ENCODE results near the gene EDN3.

The EDN3 gene

GRCh38 chr20:59316911-59317731 lies 16.7 kb downstream of the EDN3 start:
- no peak for DNase-seq (ENCODE audit: extremely low read depth, low read depth)
- TF ChIP-seq CTCF (IDR thresholded peaks at IDR 0.05; ENCODE audit: low read depth, low read length, missing control alignments), result no peak

GRCh38 chr20:59318201-59318790 lies 17.9 kb downstream of the EDN3 start:
- no peak for TF ChIP-seq CTCF (IDR thresholded peaks at IDR 0.05; ENCODE audit: low read depth, low read length, missing control alignments)
- no peak for DNase-seq (ENCODE audit: extremely low read depth, low read depth)
- H3K4me3 ChIP-seq (replicated peaks; ENCODE audit: low read depth, low read length), result no peak overlapping the region

More at GRCh38 chr20:59316911-59317731, 16.7 kb downstream of the EDN3 start:
- no peak overlapping the region for H3K4me3 ChIP-seq (replicated peaks; ENCODE audit: low read depth, low read length)

GRCh38 chr20:59318803-59319202 lies 18.4 kb downstream of the EDN3 start:
- TF ChIP-seq CTCF (IDR thresholded peaks at IDR 0.05; ENCODE audit: low read depth, low read length, missing control alignments), result no peak
- no peak for DNase-seq (ENCODE audit: extremely low read depth, low read depth)
- no peak overlapping the region for H3K4me3 ChIP-seq (replicated peaks; ENCODE audit: low read depth, low read length)

GRCh38 chr20:59320426-59320825 lies 20.0 kb downstream of the EDN3 start:
- no peak for DNase-seq (ENCODE audit: extremely low read depth, low read depth)
- TF ChIP-seq CTCF (IDR thresholded peaks at IDR 0.05; ENCODE audit: low read depth, low read length, missing control alignments), result no peak
- no peak overlapping the region for H3K4me3 ChIP-seq (replicated peaks; ENCODE audit: low read depth, low read length)

GRCh38 chr20:59320854-59321647 lies 20.6 kb downstream of the EDN3 start:
- DNase-seq (ENCODE audit: extremely low read depth, low read depth), result no peak
- TF ChIP-seq CTCF (IDR thresholded peaks at IDR 0.05; ENCODE audit: low read depth, low read length, missing control alignments), result no peak
- H3K4me3 ChIP-seq (replicated peaks; ENCODE audit: low read depth, low read length), result no peak overlapping the region

- DNase-seq (ENCODE audit: extremely low read depth, low read depth), result no peak
- no peak for TF ChIP-seq CTCF (IDR thresholded peaks at IDR 0.05; ENCODE audit: low read depth, low read length, missing control alignments)
These were observed 21.7 kb downstream of the EDN3 start for GRCh38 chr20:59322081-59322480.

More at GRCh38 chr20:59322081-59322480, 21.7 kb downstream of the EDN3 start:
- no peak overlapping the region for H3K4me3 ChIP-seq (replicated peaks; ENCODE audit: low read depth, low read length)

Measured in HFF-Myc (cell line).